ENCODE measurements around the gene TOR4A.
A peak's percentile ranks its signal among the peaks of the same experiment; 100 is the strongest.
"Not testable (repeated sequence)": the region's sequence is repeated elsewhere in the genome, so short reads cannot be mapped to it uniquely, and the experiment has no call there.

TOR4A gene

GRCh38 chr9:137237759-137238726 lies 39.5 kb upstream of the TOR4A start:
- no peak for DNase-seq (ENCODE audit: low read depth, low spot score)

GRCh38 chr9:137239541-137240200 lies 37.9 kb upstream of the TOR4A start:
- DNase-seq (ENCODE audit: low read depth, low spot score), result not testable (repeated sequence)

GRCh38 chr9:137240318-137240840 lies 37.1 kb upstream of the TOR4A start:
- DNase-seq (ENCODE audit: low read depth, low spot score), result peak; percentile 90

GRCh38 chr9:137240841-137241489 lies 36.6 kb upstream of the TOR4A start, which contains the start of gene TUBB4B:
Gene TUBB4B (plus strand): TSS chr9:137241287. CDS start chr9:137241361, 74 bp downstream.
- DNase-seq (ENCODE audit: low read depth, low spot score), result peak; percentile 100

- DNase-seq (ENCODE audit: low read depth, low spot score), result peak; percentile 71
These were observed 35.8 kb upstream of the TOR4A start for GRCh38 chr9:137241490-137242268.

- DNase-seq (ENCODE audit: low read depth, low spot score), result peak; percentile 32
These were observed 35.0 kb upstream of the TOR4A start for GRCh38 chr9:137242269-137243203.

- DNase-seq (ENCODE audit: low read depth, low spot score), result not testable (repeated sequence)
These were observed 34.3 kb upstream of the TOR4A start for GRCh38 chr9:137243266-137243625.

- DNase-seq (ENCODE audit: low read depth, low spot score), result no peak
These were observed 33.7 kb upstream of the TOR4A start for GRCh38 chr9:137243626-137244485.

GRCh38 chr9:137244486-137245449 lies 32.8 kb upstream of the TOR4A start:
- no peak for DNase-seq (ENCODE audit: low read depth, low spot score)

GRCh38 chr9:137245450-137246421 lies 31.8 kb upstream of the TOR4A start:
- no peak for DNase-seq (ENCODE audit: low read depth, low spot score)

- DNase-seq (ENCODE audit: low read depth, low spot score), result no peak
These were observed 30.2 kb upstream of the TOR4A start for GRCh38 chr9:137247135-137247915.

- no peak for DNase-seq (ENCODE audit: low read depth, low spot score)
These were observed 29.7 kb upstream of the TOR4A start for GRCh38 chr9:137247916-137248175.

GRCh38 chr9:137250329-137251193 lies 27.0 kb upstream of the TOR4A start:
- DNase-seq (ENCODE audit: low read depth, low spot score), result no peak

- peak; percentile 43 for DNase-seq (ENCODE audit: low read depth, low spot score)
These were observed 26.4 kb upstream of the TOR4A start, which contains the start of gene STPG3 for GRCh38 chr9:137251194-137251461. Gene STPG3 (plus strand): TSS chr9:137251286. CDS start chr9:137251287, 1 bp downstream.
